MM.1S (cell line): ENCODE results near the gene ACSM5.

Experiments
- EZH2 ChIP-seq: fragments of 300-600 bp; sonication (generic); optimal IDR thresholded peaks from 2 replicates; pipeline ENCODE3; 2017; ENCODE audit warnings: low read depth, mild to moderate bottlenecking, antibody characterized with exemption, low read length, mixed read lengths
- TF ChIP-seq, protein P1 (sequence below): fragments of 300-600 bp; sonication (generic); IDR thresholded peaks from 2 replicates; pipeline ENCODE4 v1.5.1; 2016; ENCODE audit warnings: antibody characterized with exemption, low read length, mixed read lengths

DNA sequence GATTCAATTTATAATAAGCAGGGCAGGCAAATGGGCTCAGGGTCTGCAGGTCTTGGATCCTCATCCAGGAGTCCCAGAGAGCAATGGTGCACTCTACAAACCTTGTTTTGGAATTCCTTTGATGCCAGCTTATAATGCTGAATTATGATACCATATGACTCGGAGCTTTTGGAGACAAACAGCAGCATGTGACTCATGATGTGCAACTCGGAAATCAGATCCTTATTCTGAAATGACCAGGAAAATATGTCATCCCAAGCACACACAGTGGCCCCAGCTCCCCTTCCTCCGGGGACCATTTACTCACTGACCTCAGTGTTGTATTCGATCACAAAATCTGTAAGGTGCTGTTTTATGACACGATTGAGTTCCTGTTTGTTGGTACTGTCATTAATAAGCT lies 36.6 kb upstream of the ACSM5 start:
- no peak for TF ChIP-seq EZH2
- TF ChIP-seq, protein P1, sequence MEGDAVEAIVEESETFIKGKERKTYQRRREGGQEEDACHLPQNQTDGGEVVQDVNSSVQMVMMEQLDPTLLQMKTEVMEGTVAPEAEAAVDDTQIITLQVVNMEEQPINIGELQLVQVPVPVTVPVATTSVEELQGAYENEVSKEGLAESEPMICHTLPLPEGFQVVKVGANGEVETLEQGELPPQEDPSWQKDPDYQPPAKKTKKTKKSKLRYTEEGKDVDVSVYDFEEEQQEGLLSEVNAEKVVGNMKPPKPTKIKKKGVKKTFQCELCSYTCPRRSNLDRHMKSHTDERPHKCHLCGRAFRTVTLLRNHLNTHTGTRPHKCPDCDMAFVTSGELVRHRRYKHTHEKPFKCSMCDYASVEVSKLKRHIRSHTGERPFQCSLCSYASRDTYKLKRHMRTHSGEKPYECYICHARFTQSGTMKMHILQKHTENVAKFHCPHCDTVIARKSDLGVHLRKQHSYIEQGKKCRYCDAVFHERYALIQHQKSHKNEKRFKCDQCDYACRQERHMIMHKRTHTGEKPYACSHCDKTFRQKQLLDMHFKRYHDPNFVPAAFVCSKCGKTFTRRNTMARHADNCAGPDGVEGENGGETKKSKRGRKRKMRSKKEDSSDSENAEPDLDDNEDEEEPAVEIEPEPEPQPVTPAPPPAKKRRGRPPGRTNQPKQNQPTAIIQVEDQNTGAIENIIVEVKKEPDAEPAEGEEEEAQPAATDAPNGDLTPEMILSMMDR = no peak
